ENCODE measurements around the gene UBE2J2.
A peak's percentile ranks its signal among the peaks of the same experiment; 100 is the strongest.

The UBE2J2 gene

DNA sequence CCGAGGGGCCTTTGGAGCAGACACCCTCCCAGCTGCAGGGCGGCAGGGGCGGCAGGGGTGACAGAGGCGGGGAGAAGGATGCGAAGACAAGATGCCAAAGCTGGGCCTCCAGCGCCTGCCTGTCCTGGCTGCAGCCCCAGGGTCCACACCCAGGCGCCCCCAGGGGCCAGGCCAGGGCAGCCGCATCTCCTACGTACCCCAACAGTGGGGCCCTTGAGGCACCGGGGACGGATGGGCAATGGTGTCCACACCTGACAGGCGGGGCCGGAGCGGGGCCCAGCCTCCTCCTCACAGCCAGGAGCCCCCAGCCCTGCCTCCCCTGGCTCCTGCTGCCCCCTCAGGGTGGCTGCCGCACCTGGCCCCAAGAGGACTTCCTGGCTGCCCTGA is 34.4 kb downstream of the UBE2J2 start:
- TF ChIP-seq, protein P1, sequence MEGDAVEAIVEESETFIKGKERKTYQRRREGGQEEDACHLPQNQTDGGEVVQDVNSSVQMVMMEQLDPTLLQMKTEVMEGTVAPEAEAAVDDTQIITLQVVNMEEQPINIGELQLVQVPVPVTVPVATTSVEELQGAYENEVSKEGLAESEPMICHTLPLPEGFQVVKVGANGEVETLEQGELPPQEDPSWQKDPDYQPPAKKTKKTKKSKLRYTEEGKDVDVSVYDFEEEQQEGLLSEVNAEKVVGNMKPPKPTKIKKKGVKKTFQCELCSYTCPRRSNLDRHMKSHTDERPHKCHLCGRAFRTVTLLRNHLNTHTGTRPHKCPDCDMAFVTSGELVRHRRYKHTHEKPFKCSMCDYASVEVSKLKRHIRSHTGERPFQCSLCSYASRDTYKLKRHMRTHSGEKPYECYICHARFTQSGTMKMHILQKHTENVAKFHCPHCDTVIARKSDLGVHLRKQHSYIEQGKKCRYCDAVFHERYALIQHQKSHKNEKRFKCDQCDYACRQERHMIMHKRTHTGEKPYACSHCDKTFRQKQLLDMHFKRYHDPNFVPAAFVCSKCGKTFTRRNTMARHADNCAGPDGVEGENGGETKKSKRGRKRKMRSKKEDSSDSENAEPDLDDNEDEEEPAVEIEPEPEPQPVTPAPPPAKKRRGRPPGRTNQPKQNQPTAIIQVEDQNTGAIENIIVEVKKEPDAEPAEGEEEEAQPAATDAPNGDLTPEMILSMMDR (IDR thresholded peaks at IDR 0.05; ENCODE audit: extremely low read depth, missing control alignments) = no peak
- no peak for DNase-seq (ENCODE audit: low spot score)

DNA sequence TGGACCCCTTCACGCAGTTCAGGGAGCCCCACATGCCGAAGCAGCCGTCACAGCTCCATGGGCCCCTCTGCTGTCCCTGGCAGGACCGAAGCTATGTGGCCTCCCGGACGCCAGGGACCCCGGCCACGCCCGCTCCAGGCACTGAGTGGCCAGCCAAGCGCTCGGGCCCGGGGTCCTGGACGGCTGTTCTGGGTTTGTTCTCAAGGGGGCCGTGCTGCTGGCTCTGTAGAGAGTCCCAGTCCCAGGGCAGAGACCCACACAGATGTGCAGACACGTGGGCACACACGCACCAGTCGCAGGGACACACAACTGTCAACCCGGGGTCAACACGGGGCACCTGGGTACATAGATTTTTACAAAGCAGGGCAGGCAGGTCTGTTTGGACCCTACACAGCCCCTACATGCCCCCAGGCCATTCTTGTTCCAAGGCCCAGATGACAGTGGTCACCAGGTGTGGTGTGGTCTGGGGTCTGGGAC is 34.9 kb downstream of the UBE2J2 start:
- TF ChIP-seq, protein P1 (IDR thresholded peaks at IDR 0.05; ENCODE audit: extremely low read depth, missing control alignments) = no peak
- DNase-seq (ENCODE audit: low spot score) = no peak

GRCh38 chr1:1237874-1238701 is 35.6 kb downstream of the UBE2J2 start:
- TF ChIP-seq, protein P1 (IDR thresholded peaks at IDR 0.05; ENCODE audit: extremely low read depth, missing control alignments) = no peak
- peak; percentile 65 for DNase-seq (ENCODE audit: low spot score)

GRCh38 chr1:1236945-1237873 is 36.4 kb downstream of the UBE2J2 start:
- no peak for DNase-seq (ENCODE audit: low spot score)
- TF ChIP-seq, protein P1 (IDR thresholded peaks at IDR 0.05; ENCODE audit: extremely low read depth, missing control alignments) = no peak

DNA sequence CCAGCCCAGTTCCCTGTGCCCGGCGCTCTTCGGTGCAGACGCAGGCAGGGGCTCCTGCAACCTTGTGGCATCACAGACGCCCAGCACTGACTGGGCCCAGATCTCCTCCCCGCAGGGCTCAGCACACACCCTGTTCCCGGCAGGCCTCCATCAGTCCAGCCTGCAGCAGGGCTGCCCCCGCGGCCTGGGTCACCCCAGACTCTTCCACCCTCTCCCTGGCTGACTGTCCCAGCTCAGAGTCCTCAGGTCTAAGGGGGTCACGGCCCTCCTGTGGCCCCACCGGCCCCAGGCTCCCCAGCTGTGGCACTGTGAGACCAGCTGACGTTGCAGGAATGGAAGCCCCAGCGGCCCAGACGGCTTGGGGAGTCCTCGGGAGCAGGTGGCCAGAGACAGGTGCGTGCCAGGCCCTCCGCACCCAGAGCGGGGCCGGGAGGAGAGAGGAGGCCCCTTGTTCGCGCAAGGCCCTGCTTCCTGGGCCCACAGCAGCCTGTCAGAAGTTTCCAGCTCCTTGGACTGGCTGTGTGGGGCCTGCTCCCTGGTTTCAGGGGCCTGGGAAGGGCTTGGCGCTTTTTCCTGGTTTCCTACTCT is 37.4 kb downstream of the UBE2J2 start:
- TF ChIP-seq, protein P1 (IDR thresholded peaks at IDR 0.05; ENCODE audit: extremely low read depth, missing control alignments) = no peak
- no peak for DNase-seq (ENCODE audit: low spot score)

DNA sequence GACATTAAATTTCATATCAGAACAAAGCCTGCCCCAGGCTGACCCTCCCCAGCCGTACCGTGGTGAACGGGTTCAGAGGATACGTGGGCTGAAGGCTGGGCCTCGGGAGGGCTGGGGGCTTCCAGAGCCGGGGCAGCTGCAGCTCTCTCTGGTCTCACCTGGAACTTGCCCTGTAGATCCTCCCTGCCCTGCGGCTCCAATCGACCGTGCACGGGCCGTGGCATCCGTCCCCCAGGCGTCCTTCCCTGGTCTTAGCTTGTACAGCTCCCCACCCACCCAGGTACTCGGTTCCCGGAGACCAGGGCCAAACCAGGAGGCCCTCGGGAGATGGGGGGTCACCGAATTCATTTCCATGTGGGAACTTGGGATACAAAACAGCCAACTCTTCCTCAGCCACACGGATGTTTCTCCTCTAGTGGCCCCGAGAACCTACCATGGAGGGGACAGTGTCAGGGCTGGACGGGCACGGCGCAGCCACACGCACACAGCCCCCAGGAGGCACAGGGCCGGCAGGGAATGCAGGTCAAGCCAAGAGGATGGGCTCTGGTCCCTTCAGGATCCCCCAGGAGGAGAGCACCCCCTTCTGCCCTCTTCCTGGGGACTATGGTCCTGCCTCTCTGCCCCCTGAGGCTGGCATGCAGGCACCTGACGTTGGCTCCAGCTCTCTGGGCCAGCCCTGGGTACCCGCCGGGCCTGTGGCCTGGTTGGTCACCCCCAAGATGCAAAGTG is 38.5 kb downstream of the UBE2J2 start:
- TF ChIP-seq, protein P1 (IDR thresholded peaks at IDR 0.05; ENCODE audit: extremely low read depth, missing control alignments) = no peak
- DNase-seq (ENCODE audit: low spot score) = no peak
